Keratinocyte (primary cell): ENCODE results near the gene TMEM52. TPM values are rescaled to one million over a fixed set of nuclear protein-coding genes. Genes with fewer than 3 reads are reported as not detected.
"Not testable (repeated sequence)": the region's sequence is repeated elsewhere in the genome, so short reads cannot be mapped to it uniquely, and the experiment has no call there.

Source experiments
- DNase-seq: peaks from one replicate; pipeline ENCODE4 v3.0.0-alpha.2; 2011; ENCODE audit warnings: low read depth, missing footprints, low spot score
- FAIRE-seq: peaks from 2 replicates; lab custom pipeline; 2011; peaks lifted over from hg19 to GRCh38; lab: Jason Lieb, UNC
- H2AFZ ChIP-seq: 2 replicates; pipeline ENCODE4 v1.6.0; 2012; ENCODE audit warnings: low read length, control low read depth, inconsistent platforms; ENCODE audit not compliant: control insufficient read depth
- H3K27ac ChIP-seq: 2 replicates; pipeline ENCODE4 v1.5.1; 2011; ENCODE audit warnings: low read length; ENCODE audit not compliant: control insufficient read depth, insufficient read depth
- H3K27me3 ChIP-seq: 3 replicates; pipeline ENCODE4 v1.6.0; 2011; ENCODE audit warnings: low read length; ENCODE audit not compliant: control insufficient read depth, insufficient read depth; ENCODE audit errors: extremely low read depth
- H3K36me3 ChIP-seq, 2 experiments: 2 replicates in 1 of 2; 3 replicates in 1 of 2; pipeline ENCODE4 v1.5.1; 2011; ENCODE audit warnings: low read length in 2 of 2, mild to moderate bottlenecking in 1 of 2; ENCODE audit not compliant: control insufficient read depth in 2 of 2, insufficient read depth in 2 of 2; ENCODE audit errors: extremely low read depth in 1 of 2
- H3K4me1 ChIP-seq: 3 replicates; pipeline ENCODE4 v1.5.1; 2011; ENCODE audit warnings: low read length; ENCODE audit not compliant: control insufficient read depth, insufficient read depth; ENCODE audit errors: extremely low read depth
- H3K4me2 ChIP-seq: 3 replicates; pipeline ENCODE4 v1.6.0; 2011; ENCODE audit warnings: low read depth, low read length; ENCODE audit not compliant: control insufficient read depth, insufficient read depth; ENCODE audit errors: extremely low read depth
- H3K4me3 ChIP-seq, 3 experiments: fragments of 200-600 bp in 1 of 3; sonication (generic) in 1 of 3; 2 replicates in 2 of 3; 3 replicates in 1 of 3; pipeline ENCODE4 v1.5.1; 2011 to 2016; ENCODE audit warnings: low read length in 3 of 3, mild to moderate bottlenecking in 3 of 3, control low read depth in 2 of 3, inconsistent platforms in 1 of 3, low read depth in 1 of 3, mixed read lengths in 1 of 3, mixed run types in 1 of 3, moderate library complexity in 1 of 3; ENCODE audit not compliant: control insufficient read depth in 2 of 3, insufficient read depth in 2 of 3; ENCODE audit errors: extremely low read depth in 1 of 3
- H3K79me2 ChIP-seq: 2 replicates; pipeline ENCODE4 v1.6.0; 2012; ENCODE audit warnings: low read length; ENCODE audit not compliant: control insufficient read depth, insufficient read depth
- H3K9ac ChIP-seq: 3 replicates; pipeline ENCODE4 v1.6.0; 2011; ENCODE audit warnings: low read length; ENCODE audit not compliant: control insufficient read depth, insufficient read depth; ENCODE audit errors: extremely low read depth
- H3K9me1 ChIP-seq: 3 replicates; pipeline ENCODE4 v1.6.0; 2011; ENCODE audit warnings: low read length; ENCODE audit not compliant: control insufficient read depth, insufficient read depth; ENCODE audit errors: extremely low read depth
- H3K9me3 ChIP-seq: 2 replicates; pipeline ENCODE4 v1.5.1; 2012; ENCODE audit warnings: low read depth, low read length; ENCODE audit not compliant: control insufficient read depth
- H4K20me1 ChIP-seq: 3 replicates; pipeline ENCODE4 v1.6.0; 2011; ENCODE audit warnings: low read length; ENCODE audit not compliant: control insufficient read depth, insufficient read depth; ENCODE audit errors: extremely low read depth
- CTCF ChIP-seq, 3 experiments: IDR thresholded peaks in 1 of 3; conservative IDR thresholded peaks in 1 of 3; optimal IDR thresholded peaks in 1 of 3; 2 replicates in 2 of 3; 3 replicates in 1 of 3; pipeline versions ENCODE3 to v1.5.1; 2011; ENCODE audit warnings: low read length in 3 of 3, mild to moderate bottlenecking in 3 of 3, moderate library complexity in 2 of 3, control low read depth in 1 of 3, inconsistent platforms in 1 of 3; ENCODE audit not compliant: insufficient read depth in 2 of 3; ENCODE audit errors: extremely low read depth in 1 of 3
- EZH2 ChIP-seq: IDR thresholded peaks from one replicate; pipeline ENCODE4 v1.6.1; 2012; ENCODE audit warnings: inconsistent platforms, mild to moderate bottlenecking, low read length, moderate library complexity
- dilution Hi-C: fragments of 300-500 bp; cut with MboI; formaldehyde crosslinking; loops from one replicate; pipeline ENCODE4 v1.7.0; 2020; ENCODE audit warnings: low sequenced_read_pairs; ENCODE audit not compliant: extremely low pct_ligation_motif_present
- polyA plus RNA-seq, 5 experiments: library from polyadenylated mRNA; depleted of rRNA in 3 of 5; stranded (reverse) in 3 of 5; stranded (forward) in 1 of 5; unstranded in 1 of 5; fragments of >200 nt; gene quantifications; 1 replicate in 1 of 5; 2 replicates in 3 of 5; 3 replicates in 1 of 5; pipeline versions ENCODE4 v1.2.1 to v1.2.3, GENCODE V29; 2011 to 2012; ENCODE audit warnings: missing spikeins in 2 of 5, low read depth in 1 of 5, low replicate concordance in 1 of 5

TMEM52 gene
- polyA plus RNA-seq, 1 donor (not counting 4 experiments of a cell fraction or from before 2014, with no cell fraction given): 0.10 TPM

- DNase-seq (no peak), FAIRE-seq (no peak)
- Histone ChIP-seq H3K4me1 (peaks cover 29% of the 10 kb centered on the region), H2AFZ (no peak overlapping the region), H3K4me2 (peak overlapping the region; percentile 93), H3K9me3 (no peaks in the 10 kb centered on the region), H3K79me2 (peaks cover 65% of the 10 kb centered on the region), H3K4me3 (peak overlapping the region; percentile 71 to 91 (median 89)), H4K20me1 (peaks cover 43% of the 10 kb centered on the region), H3K27ac (peak overlapping the region; percentile 72), H3K36me3 (no peaks in the 10 kb centered on the region), H3K9ac (peak overlapping the region; percentile 84), H3K9me1 (peaks cover 7% of the 10 kb centered on the region), H3K27me3 (no peaks in the 10 kb centered on the region)
- TF ChIP-seq CTCF (optimal IDR thresholded peaks at IDR 0.05 in 1 of 3, IDR thresholded peaks at IDR 0.05 in 1 of 3, conservative IDR thresholded peaks at IDR 0.05 in 1 of 3; ENCODE audit: extremely low read depth in 1 of 3, insufficient read depth in 2 of 3, low read length in 3 of 3) (no peak), EZH2 (no peak)
- dilution Hi-C loops: no loop called here
These were observed 29.9 kb downstream of the TMEM52 start for GRCh38 chr1:1889090-1889750.

DNA sequence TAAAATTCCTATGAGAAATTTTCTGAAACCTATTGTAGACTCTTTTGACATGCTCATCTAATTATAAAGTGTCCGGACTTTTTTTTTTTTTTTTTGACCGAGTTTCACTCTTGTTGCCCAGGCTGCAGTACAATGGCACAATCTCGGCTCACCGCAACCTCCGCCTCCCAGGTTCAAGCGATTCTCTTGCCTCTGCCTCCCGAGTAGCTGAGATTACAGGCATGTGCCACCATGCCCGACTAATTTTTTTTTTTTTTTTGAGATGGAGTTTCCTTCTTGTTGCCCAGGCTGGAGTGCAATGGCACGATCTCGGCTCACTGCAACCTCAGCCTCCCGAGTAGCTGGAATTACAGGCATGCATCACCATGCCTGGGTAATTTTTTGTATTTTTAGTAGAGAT lies 35.2 kb downstream of the TMEM52 start:
- H3K27ac ChIP-seq, FAIRE-seq, H2AFZ ChIP-seq, H3K9ac ChIP-seq, H3K36me3 ChIP-seq, H3K9me3 ChIP-seq, H3K4me3 ChIP-seq, H3K9me1 ChIP-seq, dilution Hi-C loops, H3K4me2 ChIP-seq, DNase-seq, H3K27me3 ChIP-seq: not testable (repeated sequence)
- Histone ChIP-seq H3K79me2 (peaks cover 96% of the 10 kb centered on the region), H3K4me1 (peaks cover 17% of the 10 kb centered on the region), H4K20me1 (peaks cover 73% of the 10 kb centered on the region)
